H1 (cell line): ENCODE measurements around the gene GCKR. TPM values are rescaled to one million over a fixed set of nuclear protein-coding genes. Genes with fewer than 3 reads are reported as not detected.

ENCODE experiments used
- CTCF ChIA-PET: fragments of 300-600 bp; sonication (Branson Sonifier 250); formaldehyde crosslinking; loops from one replicate; lab custom pipeline; 2021; ENCODE audit not compliant: partially characterized antibody; lab: Charles Lee
- POLR2A ChIA-PET: fragments of 300-600 bp; sonication (Branson Sonifier 250); formaldehyde crosslinking; loops from one replicate; lab custom pipeline; 2021; ENCODE audit warnings: inconsistent platforms; ENCODE audit not compliant: partially characterized antibody; lab: Charles Lee
- DNase-seq, 2 experiments: peaks; one replicate each; pipeline versions ENCODE4 v3.0.0 to v3.0.0-alpha.2; 2010 to 2022; ENCODE audit warnings: low spot score in 2 of 2, low read depth in 1 of 2, mixed read lengths in 1 of 2
- FAIRE-seq: peaks from 2 replicates; lab custom pipeline; 2011; peaks lifted over from hg19 to GRCh38; lab: Jason Lieb, UNC
- H2AFZ ChIP-seq: 2 replicates; pipeline ENCODE4 v1.8.1; 2012; ENCODE audit warnings: low read length, inconsistent platforms
- H2AK5ac ChIP-seq: 2 replicates; pipeline ENCODE4 v1.6.1; 2013; ENCODE audit warnings: low read depth, low read length
- H2BK120ac ChIP-seq: replicated peaks from 2 replicates; pipeline ENCODE3; 2013; ENCODE audit warnings: low read depth, low read length, inconsistent platforms
- H2BK12ac ChIP-seq: 2 replicates; pipeline ENCODE4 v1.6.1; 2013; ENCODE audit warnings: low read depth, low read length
- H2BK15ac ChIP-seq: 2 replicates; pipeline ENCODE4 v1.6.1; 2013; ENCODE audit warnings: low read length
- H2BK20ac ChIP-seq: 2 replicates; pipeline ENCODE4 v1.6.1; 2013; ENCODE audit warnings: low read length
- H2BK5ac ChIP-seq: 2 replicates; pipeline ENCODE4 v1.6.1; 2013; ENCODE audit warnings: low read depth, low read length
- H3K14ac ChIP-seq: 2 replicates; pipeline ENCODE4 v1.6.1; 2013; ENCODE audit warnings: inconsistent platforms; ENCODE audit not compliant: insufficient read length
- H3K18ac ChIP-seq: 2 replicates; pipeline ENCODE4 v1.6.1; 2013; ENCODE audit warnings: low read length; ENCODE audit errors: extremely low read depth
- H3K23ac ChIP-seq: 2 replicates; pipeline ENCODE4 v1.6.1; 2013; ENCODE audit warnings: inconsistent platforms; ENCODE audit not compliant: insufficient read length
- H3K23me2 ChIP-seq: 2 replicates; pipeline ENCODE4 v1.6.1; 2013; ENCODE audit warnings: low read depth, low read length
- H3K27ac ChIP-seq: 2 replicates; pipeline ENCODE4 v1.6.1; 2011; ENCODE audit warnings: low read depth, low read length, inconsistent platforms
- H3K27me3 ChIP-seq, 4 experiments: replicated peaks in 1 of 4; 1 replicate in 1 of 4; 2 replicates in 3 of 4; pipeline versions ENCODE4 v1.6.1 to v1.8.1; 2011 to 2013; ENCODE audit warnings: low read length in 3 of 4, mild to moderate bottlenecking in 3 of 4, inconsistent platforms in 2 of 4, mixed read lengths in 2 of 4, moderate library complexity in 1 of 4; ENCODE audit not compliant: control insufficient read depth in 3 of 4, insufficient read depth in 3 of 4; ENCODE audit errors: extremely low read depth in 1 of 4
- H3K36me3 ChIP-seq, 4 experiments: 2 replicates each; pipeline versions ENCODE4 v1.6.1 to v1.8.1; 2011 to 2013; ENCODE audit warnings: mild to moderate bottlenecking in 4 of 4, low read length in 3 of 4, moderate library complexity in 2 of 4, control low read depth in 1 of 4, inconsistent platforms in 1 of 4; ENCODE audit not compliant: insufficient read depth in 4 of 4, control insufficient read depth in 2 of 4
- H3K4ac ChIP-seq: replicated peaks from 2 replicates; pipeline ENCODE3; 2013; ENCODE audit warnings: low read length, low read depth, mixed read lengths, inconsistent platforms; ENCODE audit not compliant: insufficient read length
- H3K4me1 ChIP-seq, 4 experiments: replicated peaks in 1 of 4; 1 replicate in 1 of 4; 2 replicates in 3 of 4; pipeline versions ENCODE4 v1.6.1 to v1.8.1; 2011 to 2013; ENCODE audit warnings: low read length in 3 of 4, inconsistent platforms in 2 of 4, mixed read lengths in 1 of 4; ENCODE audit not compliant: insufficient read depth in 4 of 4, control insufficient read depth in 3 of 4
- H3K4me2 ChIP-seq, 2 experiments: 2 replicates each; pipeline versions ENCODE4 v1.6.1 to v1.8.1; 2011 to 2013; ENCODE audit warnings: low read depth in 2 of 2, low read length in 2 of 2, control low read depth in 1 of 2, inconsistent platforms in 1 of 2, mild to moderate bottlenecking in 1 of 2; ENCODE audit not compliant: insufficient read depth in 1 of 2
- H3K4me3 ChIP-seq, 4 experiments: fragments of 200-600, 300-600 bp in 1 of 4; sonication (generic), shearing (Covaris generic), sonication (Bioruptor Twin) in 1 of 4; 2 replicates each; pipeline versions ENCODE4 v1.5.1 to v1.8.1; 2011 to 2016; ENCODE audit warnings: low read length in 4 of 4, low read depth in 3 of 4, control low read depth in 2 of 4, inconsistent platforms in 2 of 4, mild to moderate bottlenecking in 2 of 4, mixed read lengths in 1 of 4, moderate library complexity in 1 of 4; ENCODE audit not compliant: insufficient read depth in 2 of 4; ENCODE audit errors: extremely low read depth in 1 of 4
- H3K56ac ChIP-seq: replicated peaks from 2 replicates; pipeline ENCODE3; 2013; ENCODE audit warnings: low read depth, mild to moderate bottlenecking, mixed read lengths, low read length, inconsistent platforms; ENCODE audit not compliant: insufficient read length
- H3K79me1 ChIP-seq: 2 replicates; pipeline ENCODE4 v1.6.1; 2013; ENCODE audit warnings: low read depth, low read length, control low read depth
- H3K79me2 ChIP-seq, 2 experiments: 2 replicates each; pipeline versions ENCODE4 v1.6.1 to v1.8.1; 2012 to 2013; ENCODE audit warnings: low read length in 2 of 2, mild to moderate bottlenecking in 2 of 2, inconsistent platforms in 1 of 2; ENCODE audit not compliant: insufficient read depth in 2 of 2, control insufficient read depth in 1 of 2
- H3K9ac ChIP-seq, 4 experiments: replicated peaks in 1 of 4; 1 replicate in 1 of 4; 2 replicates in 3 of 4; pipeline versions ENCODE4 v1.6.1 to v1.8.1; 2011 to 2013; ENCODE audit warnings: low read depth in 3 of 4, low read length in 3 of 4, control low read depth in 2 of 4, mild to moderate bottlenecking in 2 of 4, moderate library complexity in 2 of 4, inconsistent platforms in 1 of 4; ENCODE audit errors: extremely low read depth in 1 of 4
- H3K9me3 ChIP-seq, 2 experiments: 2 replicates each; pipeline versions ENCODE4 v1.6.1 to v1.8.1; 2012 to 2013; ENCODE audit warnings: mild to moderate bottlenecking in 2 of 2, moderate library complexity in 2 of 2, control low read depth in 1 of 2, inconsistent platforms in 1 of 2, low read depth in 1 of 2, low read length in 1 of 2, mixed read lengths in 1 of 2; ENCODE audit not compliant: insufficient read depth in 2 of 2
- H4K20me1 ChIP-seq, 2 experiments: replicated peaks in 1 of 2; 2 replicates each; pipeline versions ENCODE3 to v1.8.1; 2011 to 2013; ENCODE audit warnings: inconsistent platforms in 2 of 2, low read length in 2 of 2, mild to moderate bottlenecking in 1 of 2; ENCODE audit not compliant: insufficient read depth in 2 of 2, control insufficient read depth in 1 of 2
- H4K5ac ChIP-seq: 2 replicates; pipeline ENCODE4 v1.6.1; 2013; ENCODE audit warnings: low read length, low read depth, mixed read lengths, inconsistent platforms; ENCODE audit not compliant: insufficient read length
- H4K8ac ChIP-seq: 2 replicates; pipeline ENCODE4 v1.8.0; 2013; ENCODE audit warnings: mild to moderate bottlenecking, moderate library complexity, low read length, inconsistent platforms; ENCODE audit not compliant: insufficient read depth; ENCODE audit errors: extremely low read depth
- H4K91ac ChIP-seq: replicated peaks from 2 replicates; pipeline ENCODE3; 2013; ENCODE audit warnings: low read length, mixed read lengths, inconsistent platforms; ENCODE audit not compliant: insufficient read length
- SIN3A ChIP-seq, 2 experiments: IDR thresholded peaks in 1 of 2; conservative IDR thresholded peaks in 1 of 2; 2 replicates each; pipeline ENCODE4 v1.6.1; 2011 to 2012; ENCODE audit warnings: low read length in 2 of 2, improper control_type of control experiment in 1 of 2, low read depth in 1 of 2, mild to moderate bottlenecking in 1 of 2
- WGBS, 2 experiments: shearing (Covaris generic) in 1 of 2; methylation state at CpG; one replicate each; pipeline versions ENCODE4 v1.1.6 to v1.1.7; 2013 to 2015; ENCODE audit warnings: low lambda C conversion rate in 2 of 2, mixed read lengths in 2 of 2, inconsistent platforms in 1 of 2, low coverage in 1 of 2, missing lambda C conversion rate in 1 of 2; ENCODE audit not compliant: insufficient replicate concordance in 2 of 2, insufficient coverage in 1 of 2, insufficient read length in 1 of 2; ENCODE audit errors: extremely low coverage in 1 of 2, missing lambda C conversion rate in 1 of 2; 5-methylcytosine and 5-hydroxymethylcytosine counted together
- polyA plus RNA-seq, 7 experiments: library from polyadenylated mRNA; depleted of rRNA in 3 of 7; stranded (reverse) in 5 of 7; unstranded in 2 of 7; fragments of >200 nt in 5 of 7; fragments of 200-250 nt in 2 of 7; gene quantifications; 1 replicate in 5 of 7; 2 replicates in 1 of 7; 4 replicates in 1 of 7; pipeline versions ENCODE4 v1.2.1 to v1.2.3, GENCODE V29; 2011 to 2013; ENCODE audit warnings: missing spikeins in 2 of 7, mixed read lengths in 2 of 7
- total RNA-seq: library from RNA; stranded (reverse); fragmentation: NEBNext Ultra II Directional; extraction: Animal tissue kit (Norgen Biotek cat#: 25700); gene quantifications from 2 replicates; pipeline ENCODE4 v1.2.1, GENCODE V29; 2021

GCKR gene
- total and polyA plus RNA-seq, 2 of the 8 experiments (the other 6 are each of a cell fraction or from before 2014, with no cell fraction given), result 0.30 to 1.2 TPM

DNA sequence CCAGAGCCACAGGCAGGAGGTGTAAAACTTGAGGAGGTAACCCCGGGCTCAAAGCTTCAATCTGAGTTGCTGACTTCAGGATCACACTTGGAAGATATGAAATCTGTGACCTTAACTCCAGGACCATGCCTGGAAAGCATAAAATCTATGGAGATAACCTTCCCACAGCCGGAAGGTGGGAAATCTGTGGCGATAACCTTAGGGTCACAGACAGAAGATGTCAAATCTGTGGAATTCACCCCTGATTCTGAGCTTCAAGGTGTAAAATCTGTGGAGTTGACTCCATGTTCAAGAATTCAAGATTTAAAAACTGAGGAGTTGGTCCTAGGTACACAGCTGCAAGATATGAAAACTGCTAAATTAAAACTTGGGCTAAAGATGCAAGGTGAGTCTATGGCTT, 74.6 kb downstream of the GCKR start:
- Histone ChIP-seq H2BK15ac (no peak overlapping the region), H4K8ac (no peak overlapping the region), H3K4me2 (no peak overlapping the region), H2BK20ac (no peak overlapping the region), H4K91ac (no peak overlapping the region), H3K27me3 (peaks cover 0 to 6% (median 1%) of the 10 kb centered on the region in 4 experiments; a peak in 2 of 7 replicates), H3K27ac (no peak overlapping the region), H2BK12ac (no peak overlapping the region), H3K56ac (no peak overlapping the region), H4K20me1 (no peaks in the 10 kb centered on the region), H3K4me3 (no peak overlapping the region), H3K4ac (no peak overlapping the region), H3K9ac (no peak overlapping the region), H4K5ac (no peak overlapping the region), H2AK5ac (no peak overlapping the region), H3K23me2 (no peaks in the 10 kb centered on the region), H2AFZ (no peak overlapping the region), H3K18ac (no peak overlapping the region), H3K79me2 (no peaks in the 10 kb centered on the region), H3K36me3 (no peaks in the 10 kb centered on the region), H3K4me1 (no peaks in the 10 kb centered on the region), H3K14ac (no peak overlapping the region), H3K79me1 (no peaks in the 10 kb centered on the region), H3K9me3 (peaks cover under 1 to 1% of the 10 kb centered on the region in 2 experiments; a peak in 1 of 4 replicates), H3K23ac (no peak overlapping the region), H2BK5ac (no peak overlapping the region), H2BK120ac (no peak overlapping the region)
- WGBS, 2 experiments, result 79% methylated on average over 3 of the region's 3 CpGs; no CpG with 5 or more reads in 1 of the 2 experiments
- no peak for TF ChIP-seq SIN3A (conservative IDR thresholded peaks at IDR 0.05 in 1 of 2, IDR thresholded peaks at IDR 0.05 in 1 of 2; ENCODE audit: low read depth in 1 of 2, low read length in 2 of 2)
- DNase-seq (no peak), FAIRE-seq (no peak)
- ChIA-PET POLR2A (interaction anchor here (2.7 kb wide), 1 partner anchor 12 kb away, joined by 12 read pairs; the partner anchor contains the start of gene ZNF512), CTCF (interaction anchor here (1.5 kb wide), 1 partner anchor 10 kb away, joined by 3 read pairs; no protein-coding TSS in a partner anchor)
